SU-DHL-6 (cell line): ENCODE measurements around the gene INSR.
A peak's percentile ranks its signal among the peaks of the same experiment; 100 is the strongest.

Source experiments
- H2AFZ ChIP-seq: fragments of 200-600 bp; sonication (generic); 2 replicates; pipeline ENCODE4 v1.6.1; 2014; ENCODE audit warnings: low read depth, mild to moderate bottlenecking, moderate library complexity, mixed read lengths, antibody characterized with exemption, low read length; ENCODE audit not compliant: severe bottlenecking
- H3F3A ChIP-seq: fragments of 200-600 bp; shearing (Covaris generic); 2 replicates; pipeline ENCODE4 v1.6.0; 2016; ENCODE audit warnings: antibody characterized with exemption, mild to moderate bottlenecking; ENCODE audit not compliant: insufficient read depth
- H3K27ac ChIP-seq: fragments of 200-600 bp; sonication (generic); 2 replicates; pipeline ENCODE4 v1.5.1; 2016; ENCODE audit warnings: low read depth, mild to moderate bottlenecking, low read length, moderate library complexity, mixed read lengths
- H3K27me3 ChIP-seq: fragments of 200-600 bp; sonication (generic), shearing (Covaris generic); 2 replicates; pipeline ENCODE4 v1.6.0; 2014; ENCODE audit warnings: mild to moderate bottlenecking, low read length
- H3K36me3 ChIP-seq: fragments of 200-600 bp; sonication (generic); 2 replicates; pipeline ENCODE4 v1.6.1; 2014; ENCODE audit warnings: mild to moderate bottlenecking, low read length, mixed read lengths
- H3K4me2 ChIP-seq: fragments of 300-600, 200-600 bp; shearing (Covaris generic), sonication (generic); 2 replicates; pipeline ENCODE4 v1.6.0; 2014; ENCODE audit warnings: low read length, low read depth, mild to moderate bottlenecking; ENCODE audit not compliant: poor library complexity, severe bottlenecking
- H3K4me3 ChIP-seq: fragments of 200-600 bp; sonication (generic); 2 replicates; pipeline ENCODE4 v1.5.1; 2014; ENCODE audit warnings: antibody characterized with exemption, low read length, mild to moderate bottlenecking, mixed read lengths; ENCODE audit not compliant: insufficient read depth, poor library complexity, severe bottlenecking
- H3K79me2 ChIP-seq: fragments of 200-600 bp; sonication (generic); 2 replicates; pipeline ENCODE4 v1.6.1; 2014; ENCODE audit warnings: mild to moderate bottlenecking, low read length, moderate library complexity; ENCODE audit not compliant: insufficient read depth
- H3K9ac ChIP-seq: fragments of 200-600 bp; sonication (generic); 2 replicates; pipeline ENCODE4 v1.7.0; 2014; ENCODE audit warnings: mild to moderate bottlenecking, low read length
- H3K9me2 ChIP-seq: fragments of 200-600 bp; sonication (generic); replicated peaks from 2 replicates; pipeline ENCODE4 v1.6.1; 2014; ENCODE audit warnings: low read length; ENCODE audit not compliant: insufficient read depth
- H3K9me3 ChIP-seq: fragments of 200-600 bp; sonication (generic); 2 replicates; pipeline ENCODE4 v1.6.1; 2014; ENCODE audit warnings: low read length, mixed read lengths; ENCODE audit not compliant: insufficient read depth
- H4K20me1 ChIP-seq: fragments of 200-600 bp; sonication (generic); 2 replicates; pipeline ENCODE4 v1.6.1; 2014; ENCODE audit warnings: low read depth, mild to moderate bottlenecking, antibody characterized with exemption, low read length, moderate library complexity, mixed read lengths
- CTCF ChIP-seq: fragments of 200-600 bp; sonication (generic); IDR thresholded peaks from one replicate; pipeline ENCODE4 v1.5.1; 2017; ENCODE audit warnings: antibody characterized with exemption, mild to moderate bottlenecking, low read length, moderate library complexity; ENCODE audit not compliant: insufficient read depth, poor library complexity, severe bottlenecking
- EZH2phosphoT487 ChIP-seq: fragments of 200-600 bp; sonication (generic), shearing (Covaris generic); conservative IDR thresholded peaks from 2 replicates; pipeline ENCODE4 v1.6.1; 2018; ENCODE audit warnings: mild to moderate bottlenecking, antibody characterized with exemption, low read length, moderate library complexity, mixed read lengths

Gene INSR

GRCh38 chr19:7196763-7197118 lies 97.5 kb downstream of the INSR start:
- peak overlapping the region; percentile 62; the same call in 1 of the 2 replicates for H3K27ac ChIP-seq

GRCh38 chr19:7195046-7195445 lies 99.2 kb downstream of the INSR start:
- peaks cover 66% of the 10 kb centered on the region for H3K79me2 ChIP-seq
- no peak overlapping the region for H3K4me3 ChIP-seq
- no peaks in the 10 kb centered on the region for H4K20me1 ChIP-seq
- no peak overlapping the region for H2AFZ ChIP-seq
- TF ChIP-seq CTCF = no peak
- no peak for TF ChIP-seq EZH2phosphoT487
- H3K27me3 ChIP-seq = no peaks in the 10 kb centered on the region
- no peak overlapping the region for H3K27ac ChIP-seq
- H3K4me2 ChIP-seq = no peak overlapping the region
- H3F3A ChIP-seq = peaks cover 21% of the 10 kb centered on the region
- no peaks in the 10 kb centered on the region for H3K9me2 ChIP-seq
- H3K36me3 ChIP-seq = no peaks in the 10 kb centered on the region
- H3K9ac ChIP-seq = no peak overlapping the region
- H3K9me3 ChIP-seq = no peaks in the 10 kb centered on the region

More at GRCh38 chr19:7196763-7197118, 97.5 kb downstream of the INSR start:
- TF ChIP-seq EZH2phosphoT487 (no peak), CTCF (no peak)
- no peaks in the 10 kb centered on the region for H3K27me3 ChIP-seq
- no peaks in the 10 kb centered on the region for H3K9me2 ChIP-seq
- H2AFZ ChIP-seq = no peak overlapping the region
- H3K4me2 ChIP-seq = peak overlapping the region; percentile 63
- no peaks in the 10 kb centered on the region for H3K9me3 ChIP-seq
- no peaks in the 10 kb centered on the region for H4K20me1 ChIP-seq
- H3F3A ChIP-seq = peaks cover 34% of the 10 kb centered on the region
- no peak overlapping the region for H3K4me3 ChIP-seq
- H3K9ac ChIP-seq = no peak overlapping the region
- no peaks in the 10 kb centered on the region for H3K36me3 ChIP-seq
- H3K79me2 ChIP-seq = peaks cover 50% of the 10 kb centered on the region

DNA sequence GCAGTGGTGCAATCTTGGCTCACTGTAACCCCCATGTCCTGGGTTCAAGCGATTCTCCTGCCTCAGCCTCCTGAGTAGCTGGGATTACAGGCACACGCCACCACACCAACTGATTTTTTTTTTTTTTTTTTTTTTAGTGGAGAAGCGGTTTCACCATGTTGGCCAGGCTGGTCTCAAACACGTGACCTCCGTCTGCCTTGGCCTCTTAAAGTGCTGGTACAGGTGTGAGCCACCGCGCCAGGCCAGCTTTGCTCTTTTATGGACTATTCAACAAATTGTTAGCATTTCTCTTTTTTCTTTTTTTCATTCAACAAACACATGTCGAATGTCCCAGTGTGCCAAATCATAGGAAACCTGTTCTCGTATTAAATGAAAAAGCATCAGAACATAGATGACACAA lies 99.6 kb downstream of the INSR start:
- Histone ChIP-seq H4K20me1 (no peaks in the 10 kb centered on the region), H3K4me3 (no peak overlapping the region), H2AFZ (no peak overlapping the region), H3K4me2 (no peak overlapping the region), H3K9me3 (no peaks in the 10 kb centered on the region), H3K27ac (no peak overlapping the region), H3K27me3 (no peaks in the 10 kb centered on the region), H3K9me2 (no peaks in the 10 kb centered on the region), H3K79me2 (peaks cover 70% of the 10 kb centered on the region), H3K9ac (no peak overlapping the region), H3K36me3 (no peaks in the 10 kb centered on the region), H3F3A (peaks cover 17% of the 10 kb centered on the region)
- TF ChIP-seq EZH2phosphoT487 (no peak), CTCF (no peak)
